ENCODE measurements around the gene CHORDC1. TPM values are rescaled to one million over a fixed set of nuclear protein-coding genes. Genes with fewer than 3 reads are reported as not detected.
A peak's percentile ranks its signal among the peaks of the same experiment; 100 is the strongest.

Gene CHORDC1
- total and polyA plus RNA-seq, 2 donors from 2014 or later, result 12.3 to 21.7 TPM

DNA sequence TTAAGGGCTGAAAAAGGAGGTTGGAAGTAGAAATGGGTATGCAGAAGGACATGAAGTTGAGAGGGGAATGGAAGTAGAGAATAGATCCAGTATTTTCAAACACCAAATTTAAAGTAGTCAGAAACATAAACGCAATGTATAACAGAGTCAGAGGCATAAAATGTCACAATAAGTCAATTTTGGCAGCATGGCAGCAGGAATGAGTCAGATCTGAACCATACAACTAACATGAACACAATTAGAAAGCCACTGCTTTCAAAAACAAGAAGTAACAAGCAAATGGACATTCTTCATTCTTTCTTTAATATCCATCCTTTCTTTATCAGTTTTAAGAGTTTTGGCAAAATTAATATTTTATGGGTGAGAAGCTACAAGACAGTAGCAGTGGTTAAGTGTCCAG is 2.5 kb downstream of the CHORDC1 start:
- DNase-seq, result no peak
- H3K4me1 ChIP-seq (ENCODE audit: control insufficient read depth in 2 of 3, insufficient read depth in 2 of 3, low read depth in 1 of 3, low read length in 3 of 3), result peaks cover 0 to 14% (median 4%) of the 10 kb centered on the region in 3 donors
- intact Hi-C loops (cut with DNase I), result no loop called here
- no peaks in the 10 kb centered on the region for H3K36me3 ChIP-seq (ENCODE audit: control insufficient read depth in 2 of 3, insufficient read depth in 3 of 3, low read length in 3 of 3)
- H3K27me3 ChIP-seq (ENCODE audit: control insufficient read depth, insufficient read depth, low read length), result no peaks in the 10 kb centered on the region
- no peaks in the 10 kb centered on the region for H3K9me3 ChIP-seq (ENCODE audit: control insufficient read depth in 2 of 3, insufficient read depth in 1 of 3, low read length in 3 of 3)
- TF ChIP-seq CTCF (IDR thresholded peaks at IDR 0.05; ENCODE audit: borderline replicate concordance, extremely low read depth, insufficient read depth), result no peak
- FAIRE-seq, result no peak
- H3K27ac ChIP-seq (ENCODE audit: low read depth in 2 of 2, low read length in 2 of 2), result no peak overlapping the region
- no peak overlapping the region for H3K9ac ChIP-seq (ENCODE audit: low read length in 3 of 3)
- H3K4me3 ChIP-seq (ENCODE audit: low read length in 3 of 3), result peak overlapping the region in 1 of 3 donors; percentile 86

GRCh38 chr11:90219438-90219837 is 3.4 kb downstream of the CHORDC1 start:
- Histone ChIP-seq H3K9me3 (ENCODE audit: control insufficient read depth in 2 of 3, insufficient read depth in 1 of 3, low read length in 3 of 3) (no peaks in the 10 kb centered on the region), H3K36me3 (ENCODE audit: control insufficient read depth in 2 of 3, insufficient read depth in 3 of 3, low read length in 3 of 3) (no peaks in the 10 kb centered on the region), H3K4me3 (ENCODE audit: low read length in 3 of 3) (no peak overlapping the region), H3K27ac (ENCODE audit: low read depth in 2 of 2, low read length in 2 of 2) (no peak overlapping the region), H3K4me1 (ENCODE audit: control insufficient read depth in 2 of 3, insufficient read depth in 2 of 3, low read depth in 1 of 3, low read length in 3 of 3) (peaks cover 0 to 14% (median 4%) of the 10 kb centered on the region in 3 donors), H3K9ac (ENCODE audit: low read length in 3 of 3) (no peak overlapping the region), H3K27me3 (ENCODE audit: control insufficient read depth, insufficient read depth, low read length) (no peaks in the 10 kb centered on the region)
- intact Hi-C loops (cut with DNase I), result no loop called here
- DNase-seq, result no peak
- TF ChIP-seq CTCF (IDR thresholded peaks at IDR 0.05; ENCODE audit: borderline replicate concordance, extremely low read depth, insufficient read depth), result no peak
- FAIRE-seq, result no peak

- H3K4me3 ChIP-seq (ENCODE audit: low read length in 3 of 3), result no peak overlapping the region
- peaks cover 0 to 14% (median 4%) of the 10 kb centered on the region in 3 donors for H3K4me1 ChIP-seq (ENCODE audit: control insufficient read depth in 2 of 3, insufficient read depth in 2 of 3, low read depth in 1 of 3, low read length in 3 of 3)
- no peak overlapping the region for H3K27ac ChIP-seq (ENCODE audit: low read depth in 2 of 2, low read length in 2 of 2)
- no peaks in the 10 kb centered on the region for H3K27me3 ChIP-seq (ENCODE audit: control insufficient read depth, insufficient read depth, low read length)
- peaks cover 1 to 4% (median 2%) of the 10 kb centered on the region in 3 donors for H3K36me3 ChIP-seq (ENCODE audit: control insufficient read depth in 2 of 3, insufficient read depth in 3 of 3, low read length in 3 of 3)
- FAIRE-seq (no peak), DNase-seq (peak in 1 of 5 donors; percentile 68)
- TF ChIP-seq CTCF (IDR thresholded peaks at IDR 0.05; ENCODE audit: borderline replicate concordance, extremely low read depth, insufficient read depth), result no peak
- H3K9me3 ChIP-seq (ENCODE audit: control insufficient read depth in 2 of 3, insufficient read depth in 1 of 3, low read length in 3 of 3), result no peaks in the 10 kb centered on the region
- H3K9ac ChIP-seq (ENCODE audit: low read length in 3 of 3), result no peak overlapping the region
- intact Hi-C loops (cut with DNase I), result no loop called here
Observed at GRCh38 chr11:90218606-90219005, 4.2 kb downstream of the CHORDC1 start.

- TF ChIP-seq CTCF (IDR thresholded peaks at IDR 0.05; ENCODE audit: borderline replicate concordance, extremely low read depth, insufficient read depth), result no peak
- intact Hi-C loops (cut with DNase I), result no loop called here
- Histone ChIP-seq H3K4me3 (ENCODE audit: low read length in 3 of 3) (no peak overlapping the region), H3K9ac (ENCODE audit: low read length in 3 of 3) (no peak overlapping the region), H3K27ac (ENCODE audit: low read depth in 2 of 2, low read length in 2 of 2) (no peak overlapping the region), H3K36me3 (ENCODE audit: control insufficient read depth in 2 of 3, insufficient read depth in 3 of 3, low read length in 3 of 3) (peaks cover 4 to 10% (median 9%) of the 10 kb centered on the region in 3 donors), H3K27me3 (ENCODE audit: control insufficient read depth, insufficient read depth, low read length) (no peaks in the 10 kb centered on the region), H3K4me1 (ENCODE audit: control insufficient read depth in 2 of 3, insufficient read depth in 2 of 3, low read depth in 1 of 3, low read length in 3 of 3) (peaks cover 0 to 12% (median 0%) of the 10 kb centered on the region in 3 donors), H3K9me3 (ENCODE audit: control insufficient read depth in 2 of 3, insufficient read depth in 1 of 3, low read length in 3 of 3) (no peaks in the 10 kb centered on the region)
- DNase-seq (no peak), FAIRE-seq (no peak)
Observed at GRCh38 chr11:90216611-90217010, 6.2 kb downstream of the CHORDC1 start.
